AG09319 (cell line): ENCODE measurements around the gene MYH3.

Source experiments
- DNase-seq: peaks from one replicate; pipeline ENCODE4 v3.0.0-alpha.2; 2010; ENCODE audit warnings: low read depth; ENCODE audit errors: extremely low read depth
- CTCF ChIP-seq: IDR thresholded peaks from 2 replicates; pipeline ENCODE4 v1.5.1; 2011; ENCODE audit warnings: low read depth, mild to moderate bottlenecking, inconsistent platforms, low read length, moderate library complexity

The MYH3 gene

GRCh38 chr17:10633738-10634379 is 23.2 kb downstream of the MYH3 start:
- no peak for TF ChIP-seq CTCF

GRCh38 chr17:10631701-10632100 is 25.4 kb downstream of the MYH3 start:
- DNase-seq, result no peak
- TF ChIP-seq CTCF, result no peak

More at GRCh38 chr17:10633738-10634379, 23.2 kb downstream of the MYH3 start:
- no peak for DNase-seq

GRCh38 chr17:10631048-10631700 is 25.9 kb downstream of the MYH3 start:
- TF ChIP-seq CTCF, result peak; percentile 88
- no peak for DNase-seq

GRCh38 chr17:10629706-10630105 is 27.4 kb downstream of the MYH3 start:
- no peak for TF ChIP-seq CTCF
- DNase-seq, result no peak

GRCh38 chr17:10628756-10629155 is 28.4 kb downstream of the MYH3 start:
- DNase-seq, result no peak

GRCh38 chr17:10626390-10626789 is 30.7 kb downstream of the MYH3 start:
- DNase-seq, result no peak
- TF ChIP-seq CTCF, result no peak

More at GRCh38 chr17:10628756-10629155, 28.4 kb downstream of the MYH3 start:
- peak; percentile 27 for TF ChIP-seq CTCF

- DNase-seq, result no peak
- no peak for TF ChIP-seq CTCF
These were observed 32.1 kb downstream of the MYH3 start for GRCh38 chr17:10624969-10625368.
